HG02571 (cell line): ENCODE measurements around the gene CHST8.
"Not testable (repeated sequence)": the region's sequence is repeated elsewhere in the genome, so short reads cannot be mapped to it uniquely, and the experiment has no call there.

Experiments
- ATAC-seq: cut with Tn5 transposase; IDR thresholded peaks from one replicate; pipeline ENCODE4 v1.9.1; 2021; ENCODE audit warnings: mild to moderate bottlenecking, moderate library complexity; ENCODE audit not compliant: unreplicated experiment

CHST8 gene

GRCh38 chr19:33621811-33622504, at the start of gene CHST8:
Gene CHST8, plus strand, starts transcription at chr19:33621953. Its CDS starts 67,309 bp downstream, at chr19:33689262.
- no peak for ATAC-seq

DNA sequence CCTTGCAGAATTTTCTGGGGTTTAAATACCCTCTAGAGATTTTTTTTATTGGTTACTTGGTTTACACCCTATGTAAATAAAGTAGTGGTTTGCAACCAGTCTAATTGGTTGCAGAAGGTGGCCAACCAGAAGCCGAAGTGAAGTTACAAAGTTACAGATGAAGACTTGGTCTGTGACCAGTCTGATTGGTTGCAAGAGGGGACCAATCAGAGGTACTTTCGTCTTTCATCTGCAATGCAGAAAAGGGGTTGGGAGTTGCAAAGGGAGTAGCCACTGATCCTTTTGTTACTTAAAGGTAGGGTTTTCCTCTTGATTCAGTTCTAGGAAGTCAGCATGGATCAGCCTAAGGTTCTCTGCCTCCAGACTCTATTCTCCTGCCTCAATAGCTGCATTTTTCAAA, 48.8 kb upstream of the CHST8 start:
- ATAC-seq: no peak

GRCh38 chr19:33574824-33575223, 46.9 kb upstream of the CHST8 start:
- no peak for ATAC-seq

DNA sequence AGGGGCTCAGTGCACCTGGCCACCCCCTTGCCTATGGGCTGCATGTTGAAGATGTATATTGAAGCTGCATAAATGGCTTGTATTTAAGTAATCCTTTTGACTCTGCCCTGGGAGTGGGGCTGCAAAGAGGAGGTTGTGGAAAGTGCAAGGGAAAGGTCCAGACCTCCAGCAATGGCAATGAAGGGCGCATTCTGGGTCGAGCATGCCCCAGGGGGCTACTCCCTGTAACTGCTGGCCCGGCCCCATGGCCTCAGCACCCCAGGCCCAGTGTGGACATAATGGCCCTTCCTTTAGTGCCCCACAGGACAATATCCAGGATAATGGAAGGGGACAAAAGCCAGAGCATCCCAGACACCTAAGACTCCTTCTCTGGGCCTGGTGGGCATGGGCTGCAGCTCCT, 43.1 kb upstream of the CHST8 start:
- ATAC-seq: no peak

DNA sequence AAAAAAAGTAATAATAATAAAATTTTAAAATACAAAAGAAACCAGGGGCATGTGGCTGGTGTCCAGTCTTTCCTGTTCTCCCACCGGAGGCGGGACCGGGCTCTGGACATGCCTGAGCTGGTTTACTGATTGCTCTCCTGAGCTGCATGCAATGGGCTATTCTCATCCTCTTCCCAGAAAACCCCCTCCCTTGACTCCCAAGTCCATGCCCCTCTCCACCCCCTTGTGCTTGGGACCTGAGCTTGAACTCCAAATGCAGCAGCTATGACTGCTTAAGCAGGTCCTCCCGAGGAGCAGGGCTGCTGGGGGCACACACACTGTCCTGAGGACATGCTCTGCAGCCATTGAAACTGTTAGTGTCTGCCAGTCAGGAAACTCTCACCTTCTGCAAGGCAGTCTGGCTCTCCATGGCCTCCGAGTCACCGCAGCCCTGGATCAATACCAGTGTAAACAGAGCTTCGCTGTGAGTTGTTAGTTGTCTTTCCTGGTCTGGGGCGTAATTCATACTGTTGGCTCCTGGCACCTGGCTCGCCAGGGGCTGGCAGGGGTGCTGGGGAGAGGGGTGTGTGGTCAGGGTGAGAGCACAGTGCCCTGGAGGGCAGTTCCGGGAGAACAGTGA, 41.6 kb upstream of the CHST8 start:
- ATAC-seq: no peak

DNA sequence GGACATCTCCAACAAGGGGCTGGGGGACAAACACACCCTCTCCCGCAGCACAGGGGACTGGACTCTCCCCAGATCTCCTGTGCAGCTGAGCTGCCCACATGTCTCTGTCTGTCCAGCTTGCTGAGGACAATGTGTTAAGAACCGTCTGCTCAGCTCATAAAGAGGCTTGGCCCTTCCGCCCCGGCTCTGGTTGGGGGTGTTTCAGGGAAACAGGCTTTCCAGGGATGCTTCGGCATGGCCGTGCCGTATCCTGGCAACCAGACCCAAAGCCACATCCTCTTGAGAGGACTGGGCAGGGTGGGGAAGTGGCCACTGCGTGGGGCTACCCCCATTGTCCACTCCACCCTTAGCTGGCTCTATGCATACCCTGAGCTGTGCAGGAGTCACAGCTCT, 41.1 kb upstream of the CHST8 start:
- ATAC-seq: no peak

DNA sequence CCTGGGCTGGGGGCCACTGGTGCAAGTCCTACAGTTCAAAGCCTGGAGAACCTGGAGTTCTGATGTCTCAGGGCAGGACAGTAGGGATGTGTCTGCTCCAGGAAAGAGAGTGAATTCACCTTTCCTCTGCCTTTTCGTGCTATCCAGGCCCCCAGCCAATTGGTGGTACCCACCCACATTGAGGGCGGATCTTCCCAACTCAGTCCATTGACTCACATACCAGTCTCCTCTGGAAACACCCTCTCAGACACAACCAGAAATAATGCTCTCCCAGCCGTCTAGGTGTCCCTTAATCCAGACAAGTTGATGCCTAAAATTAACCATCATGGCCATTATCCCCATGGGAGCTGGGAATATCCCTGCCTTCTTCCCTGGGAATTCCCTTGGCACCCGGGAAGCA, 38.8 kb upstream of the CHST8 start:
- ATAC-seq: no peak

DNA sequence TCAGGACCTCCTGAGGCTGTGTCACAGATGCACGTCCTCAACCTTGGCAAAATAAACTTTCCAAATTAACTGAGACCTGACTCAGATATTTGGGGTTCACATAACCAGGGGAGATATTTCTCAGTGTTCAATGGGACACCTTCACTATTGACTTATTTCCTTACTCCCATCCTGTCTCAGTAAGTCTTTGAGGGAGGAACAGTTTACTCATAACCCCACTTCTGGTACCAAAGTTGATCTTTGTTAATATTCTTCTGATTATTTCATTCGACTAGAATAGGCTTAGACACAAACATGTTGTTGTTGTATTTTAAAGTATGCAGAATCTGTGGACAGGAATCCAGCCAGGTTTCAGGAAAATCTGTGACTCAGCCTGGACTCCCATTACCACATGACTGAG, 34.6 kb upstream of the CHST8 start:
- no peak for ATAC-seq

DNA sequence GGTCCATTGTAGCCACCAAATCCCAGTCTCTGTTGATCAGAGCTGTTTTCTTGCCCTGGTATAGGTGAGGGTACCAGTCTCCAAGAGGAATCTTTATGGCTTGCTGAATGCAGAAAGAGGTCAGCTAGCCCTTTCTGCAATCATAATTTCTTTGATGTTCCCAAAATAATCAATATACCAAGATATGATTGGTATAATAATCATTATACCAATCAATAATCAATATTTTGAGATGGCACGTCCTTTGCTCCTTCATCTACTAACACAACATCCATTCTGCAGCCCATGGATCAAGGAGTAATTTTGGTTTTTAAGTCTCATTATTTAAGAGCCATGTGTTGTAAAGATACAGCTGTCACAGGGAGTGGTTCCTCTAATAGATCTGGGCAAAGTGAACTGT, 31.5 kb upstream of the CHST8 start:
- no peak for ATAC-seq

DNA sequence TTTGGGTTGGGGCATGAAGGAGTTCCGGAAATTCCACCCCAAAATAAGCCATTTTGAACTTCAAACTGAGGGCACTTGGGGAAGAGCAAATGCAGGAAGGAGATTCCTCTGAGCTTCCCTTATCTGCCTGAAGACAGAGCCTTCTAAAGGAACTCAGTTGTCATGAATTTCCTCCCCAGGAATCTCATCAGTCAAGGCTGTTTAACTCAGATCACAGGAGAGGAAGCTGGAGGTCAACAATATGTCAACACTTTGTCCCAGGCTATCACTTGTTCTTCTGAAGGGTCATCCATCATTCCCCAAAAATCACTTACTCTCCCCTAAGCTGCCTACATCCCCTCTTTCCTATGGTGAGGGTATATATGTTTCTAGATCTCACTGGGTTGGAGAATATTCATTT, 26.0 kb upstream of the CHST8 start:
- ATAC-seq: no peak

GRCh38 chr19:33601583-33601982, 20.2 kb upstream of the CHST8 start:
- ATAC-seq: no peak

GRCh38 chr19:33602576-33603204, 19.1 kb upstream of the CHST8 start:
- ATAC-seq: no peak

- no peak for ATAC-seq
Observed at GRCh38 chr19:33603377-33603776, 18.4 kb upstream of the CHST8 start.

DNA sequence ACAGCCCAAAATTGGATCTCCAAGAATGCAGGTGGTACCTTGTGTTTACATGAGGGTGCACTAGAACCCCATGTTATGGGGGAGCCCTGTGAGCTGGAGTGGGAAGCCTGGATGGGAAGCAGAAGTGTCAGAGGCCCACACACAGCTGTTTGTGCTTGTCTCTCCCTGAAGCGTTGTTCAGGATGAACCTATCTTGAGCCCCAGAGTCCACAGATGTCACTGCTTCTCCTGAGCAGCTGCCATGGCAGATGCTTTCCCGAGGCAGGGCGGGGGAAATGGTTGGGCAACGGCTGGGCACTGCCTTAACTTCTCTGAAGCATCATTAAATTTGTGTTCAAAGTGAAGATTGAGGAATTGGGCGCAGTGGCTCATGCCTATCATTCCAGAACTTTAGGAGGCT, 17.1 kb upstream of the CHST8 start:
- no peak for ATAC-seq

GRCh38 chr19:33605803-33606295, 15.9 kb upstream of the CHST8 start:
- ATAC-seq: not testable (repeated sequence)

GRCh38 chr19:33606556-33606955, 15.2 kb upstream of the CHST8 start:
- ATAC-seq: no peak

GRCh38 chr19:33609353-33609752, 12.4 kb upstream of the CHST8 start:
- no peak for ATAC-seq

GRCh38 chr19:33610588-33610987, 11.2 kb upstream of the CHST8 start:
- no peak for ATAC-seq

DNA sequence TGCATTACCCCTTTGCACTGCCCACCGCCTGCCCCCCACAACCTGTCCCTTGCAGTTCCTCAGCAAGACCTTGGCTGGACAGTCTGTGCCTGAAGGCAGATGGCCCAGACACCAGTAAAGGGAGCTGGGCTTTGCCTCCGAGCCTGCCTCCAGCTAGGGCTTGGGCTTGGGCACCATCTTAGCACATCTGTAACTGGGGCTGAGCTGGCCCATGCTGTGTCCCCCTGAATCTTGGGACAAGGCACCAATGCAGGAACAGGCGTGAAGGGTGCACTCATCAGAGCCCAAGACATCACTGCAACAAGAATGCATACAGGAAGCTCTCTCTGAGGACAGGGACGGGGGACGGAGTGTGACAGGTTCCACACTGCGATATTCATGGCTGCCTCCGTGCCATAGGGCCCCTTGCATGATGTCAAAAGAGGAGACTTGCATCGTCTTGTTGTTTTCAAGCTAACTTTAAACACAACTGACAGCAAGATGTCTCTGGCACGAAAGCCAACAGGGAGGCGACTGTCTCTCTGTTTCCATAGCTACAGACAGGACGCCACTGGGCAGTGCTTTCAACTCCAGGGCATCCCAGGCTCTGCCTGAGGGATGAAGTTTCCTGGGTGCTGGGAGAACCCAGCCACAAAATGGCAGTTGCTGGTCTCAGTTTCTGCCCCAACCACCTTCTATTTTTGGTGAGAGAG, 8.7 kb upstream of the CHST8 start:
- ATAC-seq: no peak

GRCh38 chr19:33613620-33614000, 8.1 kb upstream of the CHST8 start:
- no peak for ATAC-seq

- no peak for ATAC-seq
Observed at GRCh38 chr19:33616346-33616745, 5.4 kb upstream of the CHST8 start.

DNA sequence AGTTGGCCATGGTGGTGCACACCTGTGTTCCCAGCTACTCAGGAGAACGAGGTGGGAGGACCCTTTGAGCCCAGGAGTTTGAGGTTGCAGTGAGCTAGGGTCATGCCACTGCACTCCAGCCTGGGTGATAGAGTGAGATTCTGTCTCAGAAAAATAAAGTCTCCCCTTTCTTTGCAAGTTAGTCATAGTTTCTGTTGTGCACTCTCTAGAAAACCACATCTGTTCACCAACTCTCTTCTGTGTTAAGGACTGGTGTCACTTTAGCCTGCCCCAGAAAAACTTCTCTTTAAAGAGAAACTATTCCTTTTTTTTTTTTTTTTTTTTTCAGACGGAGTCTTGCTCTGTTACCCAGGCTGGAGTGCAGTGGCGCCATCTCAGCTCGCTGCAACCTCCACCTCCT, 4.9 kb upstream of the CHST8 start:
- no peak for ATAC-seq
